NCI-H2081 treated with DMSO at 0.1 percent for 48 hours (cell line): Measurements from ENCODE around the gene AGAP1.

ENCODE experiments used
- DNase-seq: peaks from one replicate; lab custom pipeline; 2025; lab: John Stamatoyannopoulos, UW

AGAP1 gene

DNA sequence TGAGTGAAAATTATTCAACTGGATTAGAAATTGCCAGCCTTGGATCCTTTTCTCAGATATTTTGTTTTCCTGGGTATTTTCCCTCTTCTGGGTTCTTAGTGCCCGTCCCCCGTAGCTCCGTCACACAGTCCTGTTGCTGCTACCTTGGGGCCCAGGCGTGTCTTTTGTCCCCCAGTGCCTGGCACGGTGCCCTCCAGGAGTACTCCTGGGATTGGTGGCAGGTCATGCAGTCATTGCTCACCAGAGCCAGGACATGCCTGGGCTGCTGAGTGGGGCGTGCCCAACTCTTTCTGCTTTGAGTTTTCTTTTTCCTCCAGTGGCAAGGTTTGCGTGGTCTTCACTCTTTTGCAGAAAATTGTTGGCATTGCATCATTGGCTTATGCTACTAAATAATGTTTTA lies 275.2 kb downstream of the AGAP1 start:
- DNase-seq, result no peak

DNA sequence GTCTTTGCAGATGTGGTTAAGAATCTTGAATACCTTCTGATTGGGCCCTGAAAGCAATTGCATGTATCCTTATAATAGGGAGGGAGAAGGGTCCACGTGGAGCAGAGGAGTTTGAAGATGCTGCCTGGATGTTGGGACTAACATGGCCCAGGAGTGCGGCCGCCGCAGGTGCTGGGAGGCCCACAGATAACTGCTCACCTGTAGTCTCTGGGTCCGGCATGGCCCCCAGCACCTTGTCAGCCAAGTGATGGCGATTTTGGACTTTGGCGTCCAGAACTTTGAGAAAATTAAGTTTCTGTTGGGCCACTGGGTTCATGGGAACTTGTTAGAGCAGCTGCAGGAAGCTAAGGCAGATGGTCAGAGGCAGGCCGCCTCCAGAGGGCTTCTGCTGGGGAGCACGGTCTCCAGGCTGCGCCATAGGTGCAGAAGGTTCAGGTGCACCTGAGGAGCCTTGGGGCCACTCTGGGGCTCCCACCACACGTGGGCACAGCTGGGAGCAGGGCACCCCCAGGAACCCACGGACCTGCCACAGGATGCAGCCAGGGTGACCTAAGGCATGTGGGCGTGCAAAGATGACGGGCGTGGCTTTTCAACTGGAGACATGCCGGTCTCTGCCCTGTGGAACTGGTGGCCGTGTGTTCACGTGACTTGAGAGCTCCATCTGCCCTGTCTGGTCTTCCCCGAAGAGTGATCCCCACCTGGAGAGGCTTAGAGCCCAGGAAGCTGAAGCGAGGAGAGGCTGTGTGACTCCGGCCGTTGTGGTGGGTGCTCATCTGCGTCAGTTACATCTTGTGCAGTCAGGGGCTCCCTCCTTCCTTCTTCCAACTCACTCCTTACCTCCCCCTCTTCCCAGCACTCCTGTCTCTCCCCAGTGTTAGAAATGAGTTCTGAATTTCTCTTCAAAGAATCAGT lies 277.3 kb downstream of the AGAP1 start:
- no peak for DNase-seq

DNA sequence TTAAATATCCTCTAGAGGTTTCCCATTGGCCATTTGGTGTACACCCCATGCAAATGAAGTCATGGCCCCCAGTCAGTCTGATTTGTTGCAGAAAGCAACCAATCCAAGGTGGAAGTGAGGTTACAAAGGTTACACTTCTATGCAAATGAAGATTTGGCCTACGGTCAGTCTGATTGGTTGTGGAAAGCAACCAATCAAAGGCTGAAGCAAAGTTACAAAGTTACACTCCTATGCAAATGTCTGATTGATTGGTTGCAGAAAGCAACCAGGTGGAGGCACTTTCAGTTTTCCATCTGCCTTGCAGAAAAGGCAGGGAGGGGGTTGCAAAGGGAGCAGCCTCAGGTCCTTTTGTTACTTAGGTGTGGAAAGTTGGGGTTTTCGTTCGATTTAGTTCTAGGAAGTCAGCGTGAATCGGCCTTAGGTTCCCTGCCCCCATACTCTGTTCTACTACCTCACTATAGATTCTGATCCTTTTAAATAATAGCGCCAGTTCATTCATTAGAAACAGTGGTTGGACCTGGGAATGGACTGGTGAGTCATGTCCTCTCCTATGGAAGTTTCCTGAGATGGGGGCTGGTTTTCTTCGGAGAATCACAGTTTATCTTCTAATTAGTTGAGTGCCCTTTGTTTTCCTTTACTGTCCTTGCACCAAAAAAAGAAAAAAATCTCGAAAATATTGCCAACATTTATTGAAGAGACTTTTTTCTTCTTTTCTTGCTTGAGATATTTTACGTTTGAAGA lies 279.5 kb downstream of the AGAP1 start:
- no peak for DNase-seq

DNA sequence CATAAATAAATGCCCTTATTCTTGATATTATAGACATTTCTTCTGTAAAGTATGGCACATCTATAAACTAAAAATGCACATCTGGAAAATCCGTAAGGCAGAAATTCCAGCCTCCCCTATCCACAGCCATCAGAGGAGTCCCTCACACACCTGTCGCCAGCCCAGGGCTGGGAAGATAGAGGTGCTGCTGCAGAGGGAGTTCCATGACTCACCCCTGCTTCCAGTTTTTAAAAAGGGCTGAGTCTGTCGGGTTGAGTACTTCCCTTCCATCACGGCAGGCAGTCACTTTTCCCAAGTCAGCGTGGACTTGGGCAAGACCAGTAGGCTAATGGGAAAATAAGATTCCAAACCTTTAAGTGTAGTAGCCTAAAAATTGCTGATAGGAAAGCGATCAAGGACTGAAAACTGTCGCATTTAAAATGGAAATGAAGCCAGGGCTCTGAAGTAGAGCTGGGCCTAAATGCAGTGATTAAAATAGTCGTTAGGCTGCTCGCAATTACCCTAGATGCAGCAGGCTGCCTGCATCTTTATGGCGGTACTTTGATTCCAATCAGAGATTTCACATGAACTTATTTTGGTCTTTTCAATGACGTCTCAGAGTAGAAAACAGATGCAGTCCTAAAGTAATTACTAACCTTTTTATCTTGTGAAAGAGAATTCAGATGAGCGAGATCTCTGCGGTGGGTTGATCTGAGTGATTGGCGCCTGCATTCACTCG lies 280.5 kb downstream of the AGAP1 start:
- no peak for DNase-seq

DNA sequence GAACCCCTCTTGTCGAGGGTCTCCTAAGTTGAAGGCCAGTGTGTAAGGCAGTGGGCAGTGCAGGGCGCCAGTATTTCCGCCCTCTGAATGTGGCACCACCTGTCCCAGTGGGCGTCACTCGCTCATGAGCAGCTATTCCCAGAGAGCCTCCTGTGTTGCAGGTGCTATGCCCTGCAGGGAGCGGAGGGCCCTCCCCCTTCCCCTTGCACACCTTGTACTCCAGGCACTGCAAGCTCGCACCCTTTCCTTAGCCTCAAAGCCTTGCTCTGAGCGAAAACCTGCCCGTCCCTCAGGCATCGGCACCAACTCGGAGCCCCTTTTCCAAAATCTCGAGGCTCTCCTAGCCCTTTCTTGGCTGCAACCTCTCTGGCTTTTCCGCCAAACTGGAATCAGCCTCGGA lies 282.7 kb downstream of the AGAP1 start:
- DNase-seq, result no peak

DNA sequence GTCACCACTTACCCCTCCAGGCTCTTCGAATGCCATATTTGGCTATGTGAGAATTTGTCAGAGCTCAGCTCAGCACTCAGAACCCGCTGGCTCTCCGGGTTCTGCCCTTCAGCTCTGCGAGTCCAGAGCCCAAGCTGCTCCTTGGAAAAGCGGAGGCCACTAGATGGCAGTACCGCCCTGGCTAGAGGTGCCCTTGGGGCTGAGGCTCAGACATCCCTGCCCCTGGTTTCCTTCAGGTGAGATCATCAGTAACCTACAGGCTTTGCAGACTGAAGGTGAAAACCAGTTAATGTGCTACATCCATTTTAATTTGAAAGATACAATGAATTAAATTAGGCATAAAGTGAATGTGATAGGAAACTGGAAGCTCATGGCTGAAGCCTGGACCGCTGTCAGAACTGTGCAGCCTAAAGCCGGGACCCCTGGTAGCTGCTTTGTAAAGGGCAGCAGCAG lies 285.6 kb downstream of the AGAP1 start:
- no peak for DNase-seq

DNA sequence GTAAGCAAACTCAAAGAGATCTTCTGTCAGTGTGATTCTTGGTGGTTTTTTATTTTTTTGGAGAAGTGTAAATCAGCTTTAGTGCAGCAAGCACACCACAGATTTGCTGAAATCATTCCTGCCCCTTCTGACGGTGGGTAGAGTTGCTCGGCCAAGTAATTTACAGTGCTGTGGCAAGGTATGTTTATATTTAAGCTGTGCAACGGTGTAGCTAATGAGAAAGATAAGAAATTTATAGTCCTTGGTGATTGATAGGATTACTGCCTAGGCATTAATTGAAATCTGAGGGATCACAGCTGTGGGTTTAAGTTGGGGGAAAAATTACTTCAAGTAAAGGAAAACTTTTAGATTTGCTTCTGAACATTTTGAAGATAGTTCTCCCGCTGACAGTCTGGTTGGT lies 286.6 kb downstream of the AGAP1 start:
- DNase-seq, result no peak

DNA sequence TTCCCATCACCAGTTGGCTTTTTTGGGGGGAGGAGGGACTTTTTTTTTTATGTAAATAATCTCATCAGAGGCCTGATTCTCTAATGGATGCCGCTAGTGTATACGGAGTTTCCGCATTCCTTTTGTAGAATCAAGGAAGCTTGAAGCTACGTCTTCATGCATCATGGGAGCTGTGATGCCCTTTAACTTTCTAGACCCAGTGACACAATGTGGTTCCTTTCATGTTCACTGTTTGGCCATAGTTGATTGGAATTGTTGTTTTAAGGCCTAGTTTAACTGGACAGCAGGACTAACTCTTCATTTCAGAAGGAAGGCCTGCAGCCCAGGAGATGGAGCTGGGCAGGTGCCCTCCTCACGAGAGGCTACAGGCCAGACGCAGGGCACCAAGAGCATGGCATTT lies 287.9 kb downstream of the AGAP1 start:
- DNase-seq, result no peak

DNA sequence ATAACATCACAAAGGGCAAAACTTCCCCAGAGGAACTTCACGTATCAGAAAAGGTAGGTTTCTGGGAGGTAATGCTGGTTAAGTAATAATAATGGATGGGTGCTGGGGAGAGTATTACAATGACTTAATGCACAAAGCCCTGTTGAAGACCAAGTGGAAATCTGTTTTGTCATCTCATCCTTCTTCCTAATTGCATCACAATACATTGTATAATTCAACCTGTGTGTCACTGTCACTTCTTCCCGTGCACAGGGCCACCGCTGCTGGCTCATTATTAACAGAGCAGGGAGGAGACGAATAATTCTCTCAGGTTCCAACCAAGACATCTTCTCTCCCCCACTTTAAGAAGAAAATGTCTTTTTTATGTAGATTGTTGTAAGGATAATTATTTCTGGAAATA lies 290.9 kb downstream of the AGAP1 start:
- no peak for DNase-seq

DNA sequence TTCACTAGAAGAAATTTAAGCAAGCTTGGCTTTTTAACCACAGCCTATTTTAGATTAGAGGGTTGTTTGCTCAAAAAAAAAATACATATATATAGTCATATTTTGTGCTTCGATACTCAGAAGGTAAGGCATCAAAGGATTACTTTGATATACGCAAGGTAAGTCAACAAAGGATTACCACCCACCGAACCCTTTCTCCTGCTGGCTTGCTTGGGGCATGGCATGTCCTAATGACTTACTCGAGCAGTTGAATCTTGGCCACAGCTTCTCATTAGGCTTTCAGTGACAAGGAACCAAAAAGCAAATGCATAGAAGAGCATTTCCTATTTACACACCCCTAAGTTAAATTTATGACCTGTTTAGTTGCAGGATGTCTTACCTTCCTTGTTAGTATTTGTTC lies 295.7 kb downstream of the AGAP1 start:
- DNase-seq, result no peak

DNA sequence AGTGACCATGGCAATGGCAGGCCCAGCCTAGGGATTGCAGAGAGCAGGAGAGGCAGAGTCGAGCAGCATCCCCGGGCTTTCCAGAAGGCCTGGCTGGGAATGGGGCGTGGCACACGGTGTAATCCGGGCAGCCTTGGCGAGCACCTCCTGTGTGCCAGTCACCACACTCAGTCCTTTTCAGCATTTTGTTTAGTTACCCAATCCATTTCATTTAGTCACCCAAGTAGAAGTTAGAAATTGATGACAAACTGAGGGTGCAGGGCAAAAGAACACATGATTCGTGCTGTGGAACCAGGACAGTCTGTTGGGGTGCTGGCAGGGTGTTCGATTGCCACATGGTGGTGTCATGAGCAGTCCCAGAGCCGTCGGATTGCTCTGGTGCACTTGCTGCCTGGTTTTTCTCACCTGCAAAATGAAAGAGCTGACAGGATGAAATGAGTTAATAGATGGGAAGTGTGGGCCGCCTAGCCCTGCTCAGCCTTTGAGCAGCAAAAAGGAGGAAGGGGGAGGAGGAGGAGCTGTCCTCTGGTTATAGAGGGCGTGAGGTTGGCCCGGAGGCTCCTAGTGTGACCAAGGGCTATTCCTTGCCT lies 299.4 kb downstream of the AGAP1 start:
- DNase-seq, result no peak

DNA sequence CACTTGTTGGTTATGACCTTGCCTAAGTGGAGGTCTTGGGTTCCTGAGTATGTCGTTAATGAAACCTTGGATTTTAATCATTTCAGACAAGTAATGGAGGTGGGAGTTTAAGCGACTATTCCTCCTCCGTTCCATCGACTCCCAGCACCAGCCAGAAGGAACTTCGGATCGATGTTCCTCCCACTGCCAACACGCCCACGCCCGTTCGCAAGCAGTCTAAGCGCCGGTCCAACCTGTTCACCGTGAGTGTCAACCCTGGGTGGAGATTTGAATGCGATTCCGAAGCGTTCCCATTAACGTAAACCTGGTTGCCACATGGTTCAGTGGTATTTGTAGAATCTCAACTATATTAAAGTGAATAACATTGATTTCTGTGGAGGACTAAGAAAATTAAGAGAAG lies 305.4 kb downstream of the AGAP1 start:
- DNase-seq, result no peak

DNA sequence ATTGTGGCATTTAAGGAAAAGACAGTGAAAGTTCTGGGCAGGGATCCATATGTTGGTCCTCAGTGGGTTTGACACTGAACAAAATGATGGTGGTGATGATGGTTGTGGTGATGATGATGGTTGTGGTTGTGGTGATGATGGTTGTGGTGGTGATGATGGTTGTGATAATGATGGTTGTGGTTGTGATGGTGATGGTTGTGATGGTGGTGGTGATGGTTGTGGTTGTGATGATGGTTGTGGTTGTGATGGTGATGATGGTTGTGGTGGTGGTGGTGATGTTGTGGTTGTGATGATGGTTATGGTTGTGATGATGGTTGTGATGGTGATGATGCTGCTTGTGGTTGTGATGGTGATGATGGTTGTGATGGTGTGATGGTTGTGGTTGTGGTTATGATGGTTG lies 308.7 kb downstream of the AGAP1 start:
- DNase-seq, result no peak

DNA sequence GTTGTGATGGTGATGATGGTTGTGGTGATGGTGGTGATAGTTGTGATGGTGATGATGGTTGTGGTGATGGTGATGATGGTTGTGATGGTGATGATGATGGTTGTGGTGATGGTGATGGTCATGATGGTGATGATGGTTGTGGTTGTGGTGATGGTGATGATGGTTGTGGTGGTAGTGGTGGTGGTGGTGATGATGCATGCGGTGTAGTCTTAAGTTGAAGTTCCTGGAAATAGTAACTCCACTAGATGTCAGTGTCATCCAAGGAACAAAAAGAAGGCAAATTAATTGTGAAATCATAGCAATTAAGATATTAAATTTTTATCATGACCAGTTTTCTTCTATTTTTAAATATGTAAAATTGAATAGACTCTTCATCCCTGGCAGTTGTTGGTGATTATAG lies 309.2 kb downstream of the AGAP1 start:
- no peak for DNase-seq

DNA sequence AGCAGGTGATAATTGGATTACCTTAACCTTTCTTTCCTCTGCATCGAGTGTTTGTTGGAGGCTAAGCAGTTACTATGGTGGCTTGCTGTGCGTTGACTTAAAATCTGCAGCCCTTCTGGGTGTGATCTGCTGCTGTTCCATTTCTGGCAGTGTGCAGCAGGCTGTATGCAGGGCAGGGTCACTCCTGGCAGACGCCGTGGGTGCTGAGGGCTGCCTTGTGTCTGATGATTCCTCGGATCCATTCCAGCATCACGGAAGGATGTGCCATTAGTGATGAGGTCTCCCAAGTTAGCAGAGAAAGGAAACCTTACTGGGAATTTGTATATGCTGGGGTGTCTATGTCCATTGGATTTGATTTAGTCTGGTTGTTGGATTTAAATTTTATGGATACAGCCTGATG lies 310.8 kb downstream of the AGAP1 start:
- DNase-seq, result no peak

DNA sequence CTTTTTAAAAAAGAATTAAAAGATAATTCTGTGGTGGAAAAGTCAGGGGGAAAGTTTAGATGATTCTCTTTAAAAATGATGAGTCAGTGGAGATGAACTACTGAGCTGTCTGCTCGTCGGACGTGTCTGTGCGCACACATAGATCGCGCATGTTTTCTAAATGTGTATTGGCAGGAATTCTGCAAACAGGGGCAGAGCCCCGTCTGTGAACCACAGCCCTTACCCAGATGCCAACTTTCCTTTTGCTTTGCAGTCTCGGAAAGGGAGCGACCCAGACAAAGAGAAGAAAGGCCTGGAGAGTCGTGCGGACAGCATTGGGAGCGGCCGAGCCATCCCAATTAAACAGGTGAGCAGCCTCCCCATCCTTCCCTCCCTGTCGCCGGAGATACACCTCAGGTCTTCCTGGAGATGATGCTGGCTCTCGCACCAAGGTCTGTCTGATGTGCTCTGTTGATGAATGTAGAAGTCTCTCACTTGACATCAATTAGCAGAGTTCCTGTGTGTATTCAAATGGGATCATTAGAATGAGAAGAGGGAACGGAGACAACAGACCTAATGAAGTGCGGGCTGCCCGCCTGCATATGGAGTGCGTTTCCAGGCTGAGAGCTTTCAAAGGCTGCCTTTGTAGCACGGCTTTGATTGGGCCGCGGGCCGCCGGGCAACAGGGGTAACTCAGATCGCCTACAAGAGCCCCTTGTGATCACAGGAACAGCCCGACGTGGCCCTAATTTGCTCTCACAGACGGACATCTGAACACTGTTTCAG lies 313.3 kb downstream of the AGAP1 start:
- no peak for DNase-seq

DNA sequence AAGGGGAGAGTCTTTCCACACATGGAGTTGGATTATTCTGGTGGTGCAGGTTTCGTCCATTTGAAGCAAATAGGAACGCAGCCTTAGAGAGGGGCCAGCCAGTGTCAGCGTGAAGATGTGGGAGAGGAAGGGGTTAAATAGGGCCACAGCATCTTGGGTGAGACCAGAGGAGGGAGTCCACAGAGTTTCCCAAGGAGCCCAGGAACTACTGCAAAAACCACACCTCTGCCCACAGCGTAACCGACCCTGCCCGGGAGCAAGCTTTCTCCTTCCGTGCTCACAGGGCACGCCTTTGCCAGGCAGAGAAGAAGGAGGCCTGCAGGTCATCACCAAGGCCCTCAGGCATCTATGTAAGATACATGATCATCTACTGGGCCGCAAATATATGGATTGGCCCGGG lies 314.5 kb downstream of the AGAP1 start:
- no peak for DNase-seq

DNA sequence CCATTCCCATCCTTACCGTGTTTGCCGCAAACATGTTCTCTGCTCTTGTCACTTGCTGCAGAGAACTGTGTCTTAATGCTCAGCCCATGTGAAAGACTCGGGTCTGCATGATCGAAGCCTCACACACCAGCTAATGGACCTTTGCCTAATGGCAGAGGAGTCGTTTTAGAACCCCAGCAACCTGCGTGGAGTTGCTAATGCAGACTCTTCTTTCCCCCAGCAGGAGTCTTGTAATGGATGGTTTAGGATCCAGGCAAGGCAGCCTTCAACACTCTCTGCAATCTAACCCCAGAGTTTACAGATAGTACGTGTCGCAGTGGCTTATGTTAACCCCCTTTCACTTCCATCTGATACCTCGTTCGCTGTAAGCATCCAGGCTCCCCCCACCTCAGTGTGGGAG lies 316.4 kb downstream of the AGAP1 start:
- DNase-seq, result no peak

DNA sequence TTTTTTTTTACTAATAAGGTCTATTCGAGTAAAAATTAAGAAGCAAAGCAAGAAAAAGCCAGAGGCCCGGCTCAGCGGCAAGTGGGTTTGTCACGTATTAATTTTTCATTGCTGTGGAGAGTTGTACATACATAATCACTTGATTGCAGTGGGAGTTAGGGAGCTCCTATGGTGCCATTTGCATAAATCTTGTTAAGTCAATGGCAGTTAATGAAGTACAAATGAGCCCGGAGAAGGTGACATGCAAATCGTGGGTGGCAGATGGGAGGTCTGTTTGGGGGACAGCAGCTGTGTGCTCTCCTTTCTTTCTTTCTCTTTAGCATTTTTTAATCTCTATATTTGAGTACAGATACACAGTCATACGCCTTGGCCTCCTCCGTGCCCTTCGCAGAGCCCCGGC lies 317.0 kb downstream of the AGAP1 start:
- DNase-seq, result no peak

DNA sequence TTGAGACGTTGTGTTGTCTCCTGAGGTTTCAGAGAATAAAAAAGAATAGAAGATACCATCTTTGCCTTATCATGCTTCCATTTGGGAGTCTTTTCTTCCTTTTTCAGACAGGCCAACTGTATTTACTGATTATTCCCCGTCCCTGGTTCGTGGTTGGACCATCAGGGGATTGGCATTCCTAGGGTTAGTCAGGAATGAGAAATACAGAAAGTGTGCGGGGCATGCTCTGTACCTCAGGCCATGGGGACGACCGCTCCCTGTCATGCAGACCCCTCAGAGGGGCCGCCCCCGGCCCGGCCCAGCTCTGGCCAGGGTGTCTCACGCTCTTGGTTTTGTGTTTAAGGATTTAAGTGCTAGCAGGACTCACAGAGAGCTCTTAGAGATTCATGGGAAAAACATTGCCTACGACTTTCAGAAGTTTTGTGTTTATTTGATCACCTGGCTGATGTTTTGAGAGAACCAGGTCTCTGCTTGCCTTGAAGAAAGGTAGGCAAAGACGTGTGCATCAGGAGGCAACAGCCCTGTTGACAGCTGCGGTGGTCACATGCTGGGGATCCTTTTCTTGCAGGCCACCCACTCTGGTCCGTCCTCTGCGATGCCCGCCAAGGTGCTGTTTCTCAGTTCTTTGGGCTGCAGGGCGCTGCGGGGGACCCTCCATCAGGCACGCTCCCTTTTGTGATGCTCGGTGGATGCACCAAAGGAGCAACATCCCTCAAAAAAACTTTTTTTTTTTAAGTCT lies 317.8 kb downstream of the AGAP1 start:
- no peak for DNase-seq

DNA sequence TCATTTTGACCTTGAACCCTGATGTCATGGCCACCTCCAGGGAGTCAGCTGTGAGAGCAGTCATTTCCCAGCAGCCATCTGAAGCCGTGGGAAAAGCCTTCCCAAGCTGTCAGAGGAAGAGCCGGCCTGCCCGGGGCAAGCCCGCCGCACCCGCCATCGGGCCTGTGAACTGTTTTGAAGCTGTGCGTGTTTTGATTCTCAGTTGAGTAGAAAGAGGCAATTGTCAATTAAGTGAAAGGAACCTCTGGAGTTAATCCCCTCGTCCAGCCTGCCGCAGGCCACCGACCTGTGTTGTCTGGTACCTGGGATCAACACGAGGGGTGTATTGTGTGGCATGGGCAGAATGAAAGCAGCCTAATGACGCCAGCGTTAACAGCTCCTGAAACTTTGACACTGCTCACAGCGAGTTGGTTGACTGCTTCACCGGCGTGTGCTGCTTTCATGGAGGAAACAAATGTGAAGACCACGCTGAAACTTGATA lies 318.4 kb downstream of the AGAP1 start:
- no peak for DNase-seq
